DOHH2 (cell line): ENCODE data around the gene PTX4.

Experiments
- H3F3A ChIP-seq: fragments of 200-600 bp; sonication (generic), shearing (Covaris generic); 2 replicates; pipeline ENCODE4 v1.6.0; 2016; ENCODE audit warnings: antibody characterized with exemption, mild to moderate bottlenecking; ENCODE audit not compliant: control insufficient read depth, insufficient read depth
- H3K27ac ChIP-seq: fragments of 200-600 bp; sonication (generic); 2 replicates; pipeline ENCODE4 v1.5.1; 2014; ENCODE audit warnings: low read depth, mild to moderate bottlenecking, low read length, moderate library complexity
- H3K27me3 ChIP-seq: fragments of 200-600 bp; sonication (generic); 2 replicates; pipeline ENCODE4 v1.6.1; 2014; ENCODE audit warnings: mild to moderate bottlenecking, low read length, mixed read lengths; ENCODE audit not compliant: control insufficient read depth
- H3K36me3 ChIP-seq: fragments of 200-600 bp; sonication (generic); 2 replicates; pipeline ENCODE4 v1.6.1; 2014; ENCODE audit warnings: mild to moderate bottlenecking, low read length, moderate library complexity, mixed read lengths; ENCODE audit not compliant: control insufficient read depth
- H3K4me1 ChIP-seq: fragments of 200-600 bp; sonication (generic); 2 replicates; pipeline ENCODE4 v1.6.1; 2014; ENCODE audit warnings: mild to moderate bottlenecking, low read length, mixed read lengths; ENCODE audit not compliant: control insufficient read depth
- H3K4me2 ChIP-seq: fragments of 200-600 bp; sonication (generic); 2 replicates; pipeline ENCODE4 v1.6.0; 2014; ENCODE audit warnings: mild to moderate bottlenecking, low read length, moderate library complexity
- H3K4me3 ChIP-seq: fragments of 200-600 bp; sonication (generic); 2 replicates; pipeline ENCODE4 v1.5.1; 2014; ENCODE audit warnings: mild to moderate bottlenecking, low read length, mixed read lengths
- H3K79me2 ChIP-seq: fragments of 200-600 bp; sonication (generic); 2 replicates; pipeline ENCODE4 v1.6.1; 2014; ENCODE audit warnings: mild to moderate bottlenecking, low read length, mixed read lengths; ENCODE audit not compliant: control insufficient read depth
- H3K9me2 ChIP-seq: fragments of 200-600 bp; sonication (generic); replicated peaks from 2 replicates; pipeline ENCODE4 v1.6.1; 2014; ENCODE audit warnings: mild to moderate bottlenecking, low read length, mixed read lengths; ENCODE audit not compliant: control insufficient read depth
- H3K9me3 ChIP-seq: fragments of 200-600 bp; sonication (generic); 2 replicates; pipeline ENCODE4 v1.6.1; 2014; ENCODE audit warnings: antibody characterized with exemption, low read length, mixed read lengths; ENCODE audit not compliant: control insufficient read depth, insufficient read depth
- H4K20me1 ChIP-seq: fragments of 200-600 bp; sonication (generic); 2 replicates; pipeline ENCODE4 v1.6.0; 2014; ENCODE audit warnings: low read depth, mild to moderate bottlenecking, antibody characterized with exemption, low read length, moderate library complexity; ENCODE audit not compliant: control insufficient read depth, insufficient read depth
- EZH2phosphoT487 ChIP-seq: fragments of 200-600 bp; sonication (generic); IDR thresholded peaks from 2 replicates; pipeline ENCODE4 v1.6.1; 2017; ENCODE audit warnings: borderline replicate concordance, mild to moderate bottlenecking, antibody characterized with exemption, low read length, moderate library complexity, mixed read lengths
- TF ChIP-seq, protein P1 (sequence below): fragments of 200-600 bp; sonication (generic); IDR thresholded peaks from one replicate; pipeline ENCODE4 v1.5.1; 2014; ENCODE audit warnings: antibody characterized with exemption, mild to moderate bottlenecking, low read depth, low read length; ENCODE audit not compliant: poor library complexity, severe bottlenecking

The PTX4 gene

DNA sequence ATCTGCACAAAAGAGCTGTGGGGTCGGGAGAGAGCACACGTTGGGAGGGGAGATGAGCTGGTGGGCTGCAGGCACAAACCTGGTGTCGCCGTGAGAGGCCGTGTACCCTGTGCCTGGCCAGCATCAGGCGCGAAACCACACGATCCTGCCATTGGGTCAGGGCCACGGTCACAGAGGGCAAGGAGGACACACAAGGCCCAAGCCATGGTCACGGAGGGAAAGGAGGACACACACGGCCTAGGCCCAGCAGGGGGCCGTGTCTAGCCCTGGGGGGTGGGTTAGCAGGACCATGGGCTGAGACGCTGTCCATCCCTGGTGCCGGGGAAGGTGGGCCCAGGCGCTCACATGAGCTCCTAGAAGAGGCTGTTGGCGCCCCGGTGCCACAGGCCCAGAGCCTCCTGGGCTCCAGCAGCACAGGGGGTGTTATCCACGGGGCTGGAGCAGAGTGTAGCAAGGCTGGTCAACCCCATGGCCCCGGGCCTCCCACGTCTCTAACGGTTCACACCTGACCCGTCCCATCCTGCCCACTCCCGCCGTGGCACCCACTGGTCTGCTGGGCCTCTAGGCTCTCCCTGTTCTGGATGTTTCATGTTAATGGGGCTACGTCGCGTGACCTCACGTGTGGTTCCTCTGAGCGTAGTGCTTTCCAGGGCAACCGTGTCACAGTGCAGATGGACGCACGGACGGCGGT lies 36.9 kb downstream of the PTX4 start:
- TF ChIP-seq EZH2phosphoT487 = no peak
- TF ChIP-seq, protein P1, sequence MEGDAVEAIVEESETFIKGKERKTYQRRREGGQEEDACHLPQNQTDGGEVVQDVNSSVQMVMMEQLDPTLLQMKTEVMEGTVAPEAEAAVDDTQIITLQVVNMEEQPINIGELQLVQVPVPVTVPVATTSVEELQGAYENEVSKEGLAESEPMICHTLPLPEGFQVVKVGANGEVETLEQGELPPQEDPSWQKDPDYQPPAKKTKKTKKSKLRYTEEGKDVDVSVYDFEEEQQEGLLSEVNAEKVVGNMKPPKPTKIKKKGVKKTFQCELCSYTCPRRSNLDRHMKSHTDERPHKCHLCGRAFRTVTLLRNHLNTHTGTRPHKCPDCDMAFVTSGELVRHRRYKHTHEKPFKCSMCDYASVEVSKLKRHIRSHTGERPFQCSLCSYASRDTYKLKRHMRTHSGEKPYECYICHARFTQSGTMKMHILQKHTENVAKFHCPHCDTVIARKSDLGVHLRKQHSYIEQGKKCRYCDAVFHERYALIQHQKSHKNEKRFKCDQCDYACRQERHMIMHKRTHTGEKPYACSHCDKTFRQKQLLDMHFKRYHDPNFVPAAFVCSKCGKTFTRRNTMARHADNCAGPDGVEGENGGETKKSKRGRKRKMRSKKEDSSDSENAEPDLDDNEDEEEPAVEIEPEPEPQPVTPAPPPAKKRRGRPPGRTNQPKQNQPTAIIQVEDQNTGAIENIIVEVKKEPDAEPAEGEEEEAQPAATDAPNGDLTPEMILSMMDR = no peak

DNA sequence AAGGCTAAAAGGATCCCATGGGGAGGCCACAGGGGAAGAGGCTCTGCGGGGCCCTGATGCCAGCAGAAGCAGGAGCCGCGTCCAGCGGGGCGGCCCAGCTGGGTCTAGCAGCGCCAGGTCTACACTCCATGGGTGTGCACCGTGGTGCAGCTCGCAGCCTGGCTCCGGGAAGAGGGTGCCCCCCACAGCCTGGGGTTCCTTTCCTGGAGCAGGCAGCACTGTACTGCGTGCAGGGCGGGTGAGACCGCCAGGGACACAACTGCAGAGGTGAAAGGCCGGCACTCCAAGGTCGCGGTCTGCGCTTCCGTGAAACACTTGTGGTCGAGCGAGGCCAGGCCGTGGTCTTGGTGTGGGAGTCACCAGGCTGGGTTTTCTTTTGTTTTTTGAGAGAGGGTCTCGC lies 37.9 kb downstream of the PTX4 start:
- Histone ChIP-seq H3K27ac (no peak overlapping the region), H3K9me2 (no peaks in the 10 kb centered on the region), H3K79me2 (no peaks in the 10 kb centered on the region), H3F3A (no peaks in the 10 kb centered on the region), H3K4me1 (no peaks in the 10 kb centered on the region), H3K4me2 (no peak overlapping the region), H3K4me3 (no peak overlapping the region), H3K36me3 (peaks cover 24% of the 10 kb centered on the region), H4K20me1 (no peaks in the 10 kb centered on the region), H3K9me3 (no peaks in the 10 kb centered on the region), H3K27me3 (no peaks in the 10 kb centered on the region)
- TF ChIP-seq, protein P1 = no peak
- no peak for TF ChIP-seq EZH2phosphoT487

More for the DNA sequence above, 36.9 kb downstream of the PTX4 start:
- Histone ChIP-seq H3K4me2 (no peak overlapping the region), H3K36me3 (peaks cover 24% of the 10 kb centered on the region), H4K20me1 (no peaks in the 10 kb centered on the region), H3K9me3 (no peaks in the 10 kb centered on the region), H3K27ac (no peak overlapping the region), H3K79me2 (no peaks in the 10 kb centered on the region), H3K4me3 (no peak overlapping the region), H3F3A (no peaks in the 10 kb centered on the region), H3K27me3 (no peaks in the 10 kb centered on the region), H3K9me2 (no peaks in the 10 kb centered on the region), H3K4me1 (no peaks in the 10 kb centered on the region)

DNA sequence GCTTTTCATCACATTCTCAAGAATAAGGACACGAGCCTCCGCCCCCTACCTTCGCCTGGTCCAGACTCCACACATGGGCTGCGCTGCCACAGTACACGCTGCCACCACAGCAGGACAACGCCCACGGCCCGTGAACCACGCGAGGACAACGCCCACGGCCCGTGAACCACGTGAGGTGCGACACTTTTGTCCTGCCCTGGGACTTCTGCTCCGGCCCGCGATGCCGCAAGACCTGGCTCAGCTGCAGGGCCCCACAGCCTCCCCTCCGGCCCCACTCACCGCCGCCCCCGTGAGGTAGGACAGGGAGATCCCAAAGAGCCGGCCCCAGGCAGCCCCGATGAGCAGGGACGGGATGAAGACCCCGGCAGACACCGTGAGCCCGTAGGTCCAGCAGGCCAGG lies 38.5 kb downstream of the PTX4 start:
- Histone ChIP-seq H3K36me3 (peaks cover 24% of the 10 kb centered on the region), H3K4me2 (no peak overlapping the region), H4K20me1 (no peaks in the 10 kb centered on the region), H3K4me1 (no peaks in the 10 kb centered on the region), H3K79me2 (no peaks in the 10 kb centered on the region), H3K27ac (no peak overlapping the region), H3F3A (no peaks in the 10 kb centered on the region), H3K9me3 (no peaks in the 10 kb centered on the region), H3K27me3 (no peaks in the 10 kb centered on the region), H3K9me2 (no peaks in the 10 kb centered on the region), H3K4me3 (no peak overlapping the region)
- TF ChIP-seq, protein P1 = peak; percentile 19
- TF ChIP-seq EZH2phosphoT487 = no peak
